HCT116 (cell line): ENCODE results near the gene WDR90. TPM values are rescaled to one million over a fixed set of nuclear protein-coding genes. Genes with fewer than 3 reads are reported as not detected.

Experiments
- ATAC-seq: fragments of 200-7000 bp; cut with Tn5 transposase; 2 replicates; pipeline ENCODE4 v1.9.1; 2020; ENCODE audit warnings: mild to moderate bottlenecking, moderate library complexity
- BruUV-seq: library from RNA; stranded (reverse); fragments of 400-500 nt; replicated peaks from 2 replicates; lab custom pipeline; 2021; lab: Mats Ljungman, UMichigan
- CTCF ChIA-PET: fragments of 300-600 bp; sonication (Branson Sonifier 250); formaldehyde crosslinking; loops from one replicate; lab custom pipeline; 2021; ENCODE audit warnings: antibody characterized with exemption; lab: Charles Lee
- POLR2A ChIA-PET: fragments of 300-600, 350-600 bp; sonication (Branson Sonifier 250); formaldehyde crosslinking; loops from one replicate; lab custom pipeline; 2021; ENCODE audit warnings: antibody characterized with exemption; lab: Charles Lee
- RAD21 ChIA-PET, 2 experiments: fragments of 300-600 bp; sonication (Branson Sonifier 250); formaldehyde crosslinking; loops; one replicate each; lab custom pipeline; 2023; ENCODE audit warnings: low total read pairs in 2 of 2; ENCODE audit not compliant: uncharacterized antibody in 2 of 2, unreplicated experiment in 2 of 2, low non-redundant PET in 1 of 2; lab: Charles Lee
- DNase-seq: peaks from one replicate; pipeline ENCODE4 v3.0.0-alpha.2; 2010; ENCODE audit warnings: low read depth, low spot score
- H2AFZ ChIP-seq: fragments of 200-600 bp; shearing (Covaris generic), sonication (generic); 2 replicates; pipeline ENCODE4 v1.6.1; 2017; ENCODE audit warnings: low read depth, mixed run types, mixed read lengths, antibody characterized with exemption, low read length; ENCODE audit not compliant: poor library complexity, severe bottlenecking
- H3K27ac ChIP-seq: 2 replicates; pipeline ENCODE4 v1.5.1; 2012; ENCODE audit warnings: low read depth, low read length
- H3K27me3 ChIP-seq: fragments of 200-600 bp; sonication (generic); 2 replicates; pipeline ENCODE4 v1.6.1; 2016; ENCODE audit warnings: mixed run types, low read length, mixed read lengths; ENCODE audit not compliant: insufficient read depth
- H3K36me3 ChIP-seq, 2 experiments: fragments of 200-500 bp in 1 of 2; fragments of 200-600 bp in 1 of 2; sonication (Bioruptor generic) in 1 of 2; sonication (generic) in 1 of 2; 2 replicates each; pipeline versions ENCODE4 v1.5.1 to v1.6.1; 2014 to 2016; ENCODE audit warnings: low read length in 2 of 2, inconsistent platforms in 1 of 2, mixed read lengths in 1 of 2, mixed run types in 1 of 2; ENCODE audit not compliant: insufficient read depth in 2 of 2, control insufficient read depth in 1 of 2
- H3K4me1 ChIP-seq, 2 experiments: fragments of 200-600 bp in 1 of 2; sonication (generic) in 1 of 2; 2 replicates each; pipeline versions ENCODE4 v1.5.1 to v1.6.1; 2012 to 2017; ENCODE audit warnings: low read length in 2 of 2, inconsistent platforms in 1 of 2, mild to moderate bottlenecking in 1 of 2, mixed read lengths in 1 of 2, mixed run types in 1 of 2, moderate library complexity in 1 of 2; ENCODE audit not compliant: insufficient read depth in 2 of 2, control insufficient read depth in 1 of 2
- H3K4me2 ChIP-seq: fragments of 200-600 bp; sonication (generic); 2 replicates; pipeline ENCODE4 v1.6.1; 2017; ENCODE audit warnings: mixed run types, low read length, mixed read lengths
- H3K4me3 ChIP-seq, 2 experiments: fragments of 200-600 bp in 1 of 2; sonication (generic) in 1 of 2; replicated peaks in 1 of 2; 2 replicates each; pipeline ENCODE4 v1.5.1; 2011 to 2016; ENCODE audit warnings: low read length in 2 of 2, control low read depth in 1 of 2, low read depth in 1 of 2, mild to moderate bottlenecking in 1 of 2, mixed read lengths in 1 of 2, mixed run types in 1 of 2
- H3K79me2 ChIP-seq: fragments of 200-600 bp; sonication (generic); 2 replicates; pipeline ENCODE4 v1.6.1; 2017; ENCODE audit warnings: mild to moderate bottlenecking, mixed run types, low read length, moderate library complexity, mixed read lengths; ENCODE audit not compliant: insufficient read depth
- H3K9ac ChIP-seq: fragments of 200-600 bp; sonication (generic); 2 replicates; pipeline ENCODE4 v1.6.1; 2016; ENCODE audit warnings: low read length, mixed read lengths
- H3K9me2 ChIP-seq: fragments of 200-600 bp; sonication (generic), shearing (Covaris generic); 2 replicates; pipeline ENCODE4 v1.6.1; 2017; ENCODE audit warnings: mixed run types, mild to moderate bottlenecking, moderate library complexity; ENCODE audit not compliant: insufficient read depth
- H3K9me3 ChIP-seq, 2 experiments: fragments of 200-500 bp in 1 of 2; fragments of 200-600 bp in 1 of 2; sonication (Bioruptor generic) in 1 of 2; sonication (generic) in 1 of 2; 2 replicates each; pipeline ENCODE4 v1.6.1; 2014 to 2017; ENCODE audit warnings: low read length in 2 of 2, mixed read lengths in 2 of 2, inconsistent platforms in 1 of 2, low read depth in 1 of 2, mild to moderate bottlenecking in 1 of 2, mixed run types in 1 of 2, moderate library complexity in 1 of 2; ENCODE audit not compliant: control insufficient read depth in 1 of 2, insufficient read depth in 1 of 2
- H4K20me1 ChIP-seq: fragments of 200-600 bp; sonication (generic), shearing (Covaris generic); 2 replicates; pipeline ENCODE4 v1.6.1; 2017; ENCODE audit warnings: mixed run types, mild to moderate bottlenecking, moderate library complexity; ENCODE audit not compliant: insufficient read depth
- CEBPB ChIP-seq: IDR thresholded peaks from 2 replicates; pipeline ENCODE4 v1.6.1; 2012; ENCODE audit warnings: low read depth
- CTCF ChIP-seq, 3 experiments: fragments of 200-600 bp in 1 of 3; sonication (generic) in 1 of 3; IDR thresholded peaks in 2 of 3; conservative IDR thresholded peaks in 1 of 3; 2 replicates each; pipeline ENCODE4 v1.5.1; 2012 to 2017; ENCODE audit warnings: low read depth in 2 of 3, low read length in 2 of 3, antibody characterized with exemption in 1 of 3, borderline replicate concordance in 1 of 3, control low read depth in 1 of 3, mild to moderate bottlenecking in 1 of 3, mixed read lengths in 1 of 3, mixed run types in 1 of 3, moderate library complexity in 1 of 3; ENCODE audit not compliant: insufficient read depth in 1 of 3
- EGR1 ChIP-seq: IDR thresholded peaks from 2 replicates; pipeline ENCODE4 v1.6.1; 2012; ENCODE audit warnings: low read depth
- ELF1 ChIP-seq: IDR thresholded peaks from 2 replicates; pipeline ENCODE4 v1.6.1; 2012; ENCODE audit warnings: low read depth, borderline replicate concordance
- EZH2phosphoT487 ChIP-seq: fragments of 200-600 bp; IDR thresholded peaks from 2 replicates; pipeline ENCODE4 v1.6.1; 2018; ENCODE audit warnings: antibody characterized with exemption, borderline replicate concordance
- MAX ChIP-seq: IDR thresholded peaks from 2 replicates; pipeline ENCODE4 v1.6.1; 2012
- POLR2A ChIP-seq: IDR thresholded peaks from 2 replicates; pipeline ENCODE4 v1.7.0; 2011; ENCODE audit warnings: borderline replicate concordance; ENCODE audit not compliant: insufficient read depth, insufficient read length; ENCODE audit errors: extremely low read depth
- REST ChIP-seq: IDR thresholded peaks from 2 replicates; pipeline ENCODE4 v1.6.1; 2012; ENCODE audit warnings: low read depth
- SP1 ChIP-seq: IDR thresholded peaks from 2 replicates; pipeline ENCODE4 v1.6.1; 2012; ENCODE audit warnings: low read depth
- ZBTB33 ChIP-seq: IDR thresholded peaks from 2 replicates; pipeline ENCODE4 v1.6.1; 2011; ENCODE audit warnings: mild to moderate bottlenecking, low read length, moderate library complexity; ENCODE audit not compliant: insufficient replicate concordance; ENCODE audit errors: extremely low read depth
- ZFX ChIP-seq: fragments of 450-650 bp; IDR thresholded peaks from 2 replicates; pipeline ENCODE4 v1.6.1; 2017
- intact Hi-C: fragments of 100-400 bp; cut with micrococcal nuclease; formaldehyde crosslinking; loops from 2 replicates; pipeline ENCODE4 v1.10.0; 2022
- total RNA-seq: library from RNA; stranded (reverse); gene quantifications from one replicate; pipeline ENCODE4 v1.2.1, GENCODE V29; 2021; ENCODE audit not compliant: unreplicated experiment

The WDR90 gene
- total RNA-seq, 1 experiment from 2014 or later, result 73.7 TPM

GRCh38 chr16:660459-661183 is 11.5 kb downstream of the WDR90 start (continued):
- TF ChIP-seq CTCF (IDR thresholded peaks at IDR 0.05 in 2 of 3, conservative IDR thresholded peaks at IDR 0.05 in 1 of 3; ENCODE audit: borderline replicate concordance in 1 of 3, insufficient read depth in 1 of 3, low read depth in 2 of 3, low read length in 2 of 3) (peak; percentile 26 to 44 (median 42); a peak in 5 of 6 replicates), ELF1 (no peak), CEBPB (no peak), SP1 (no peak)
- TF ChIP-seq, all 23 proteins: peak for 4

- intact Hi-C loops, result loop anchor here (2.0 kb wide), 1 partner anchor 83 kb away; no protein-coding TSS in a partner anchor
- no TSS peak for BruUV-seq
- H3K9ac ChIP-seq, result peak overlapping the region; percentile 33
- H3K9me3 ChIP-seq, result no peaks in the 10 kb centered on the region
- CTCF ChIA-PET, result interaction anchor here (1.0 to 2.6 kb wide), 2 partner anchors 13 to 82 kb away, joined by 3 to 13 read pairs; partner anchors contain the start of gene WDR90
- no peak overlapping the region for H3K4me3 ChIP-seq
- peak overlapping the region; percentile 30; the same call in 1 of the 2 replicates for H3K4me2 ChIP-seq
- H3K9me2 ChIP-seq, result no peaks in the 10 kb centered on the region
- RAD21 ChIA-PET, result no interaction called here
- H3K4me1 ChIP-seq, result peaks cover 3 to 9% of the 10 kb centered on the region in 2 experiments; a peak in 2 of 4 replicates
- POLR2A ChIA-PET, result no interaction called here
- no peaks in the 10 kb centered on the region for H3K27me3 ChIP-seq
- DNase-seq, result no peak
- ATAC-seq, result no peak; the same call in 1 of the 2 replicates
- H2AFZ ChIP-seq, result no peak overlapping the region
- no peaks in the 10 kb centered on the region for H4K20me1 ChIP-seq
- H3K36me3 ChIP-seq, result no peaks in the 10 kb centered on the region
- peak overlapping the region; percentile 67; the same call in 1 of the 2 replicates for H3K27ac ChIP-seq
- no peaks in the 10 kb centered on the region for H3K79me2 ChIP-seq
- TF ChIP-seq ELF1, result no peak
- TF ChIP-seq POLR2A, result no peak
- TF ChIP-seq MAX, result no peak
- TF ChIP-seq REST, result no peak
- no peak for TF ChIP-seq EZH2phosphoT487
- no peak for TF ChIP-seq CTCF (IDR thresholded peaks at IDR 0.05 in 2 of 3, conservative IDR thresholded peaks at IDR 0.05 in 1 of 3; ENCODE audit: borderline replicate concordance in 1 of 3, insufficient read depth in 1 of 3, low read depth in 2 of 3, low read length in 2 of 3)
- TF ChIP-seq EGR1, result no peak
- TF ChIP-seq ZBTB33, result no peak
- TF ChIP-seq ZFX, result no peak
These were observed 12.1 kb downstream of the WDR90 start for GRCh38 chr16:661184-661821.
